Activated B cell treated with CpG ODN at 0.5 μM for 24 hours (primary cell): Measurements from ENCODE around the gene FOXP1. TPM values are rescaled to one million over a fixed set of nuclear protein-coding genes. Genes with fewer than 3 reads are reported as not detected.

Experiments used
- ATAC-seq: fragments of 200-7000 bp; cut with Tn5 transposase; one replicate; pipeline ENCODE4 v1.10.0; 2021; ENCODE audit warnings: low read depth, mild to moderate bottlenecking, moderate library complexity
- CTCF ChIA-PET: fragments of 350-600 bp; sonication (Branson Sonifier 250); formaldehyde crosslinking; loops from one replicate; lab custom pipeline; 2021; ENCODE audit warnings: antibody characterized with exemption; lab: Charles Lee
- POLR2A ChIA-PET: fragments of 350-600 bp; sonication (Branson Sonifier 250); formaldehyde crosslinking; loops from one replicate; lab custom pipeline; 2021; ENCODE audit warnings: antibody characterized with exemption; lab: Charles Lee
- DNase-seq: peaks from one replicate; pipeline ENCODE4 v3.0.0; 2022
- H3K27ac Mint-ChIP-seq: one replicate; pipeline ENCODE4 v1.8.0; 2020; ENCODE audit warnings: mixed read lengths
- H3K27me3 Mint-ChIP-seq: one replicate; pipeline ENCODE4 v1.8.0; 2021; ENCODE audit warnings: mixed read lengths
- H3K36me3 Mint-ChIP-seq: one replicate; pipeline ENCODE4 v1.8.0; 2021; ENCODE audit warnings: low read depth, mixed read lengths
- H3K4me1 Mint-ChIP-seq: one replicate; pipeline ENCODE4 v1.8.0; 2021; ENCODE audit warnings: mixed read lengths
- H3K4me3 Mint-ChIP-seq: one replicate; pipeline ENCODE4 v1.8.0; 2020; ENCODE audit warnings: mild to moderate bottlenecking, mixed read lengths
- H3K9me3 Mint-ChIP-seq: one replicate; pipeline ENCODE4 v1.8.0; 2020; ENCODE audit warnings: mixed read lengths
- intact Hi-C: fragments of 100-400 bp; cut with micrococcal nuclease; formaldehyde crosslinking; loops from one replicate; pipeline ENCODE4 v1.15.1; 2024
- total RNA-seq: library from RNA; stranded (reverse); gene quantifications from 2 replicates; pipeline ENCODE4 v1.2.3, GENCODE V29; 2022
- TF ChIP-seq, protein P1 (sequence below): fragments of 200-600 bp; IDR thresholded peaks from one replicate; pipeline ENCODE4 v1.8.0; 2022; ENCODE audit warnings: antibody characterized with exemption, mild to moderate bottlenecking

Gene FOXP1
- total RNA-seq, 1 donor from 2014 or later, result 563 TPM

DNA sequence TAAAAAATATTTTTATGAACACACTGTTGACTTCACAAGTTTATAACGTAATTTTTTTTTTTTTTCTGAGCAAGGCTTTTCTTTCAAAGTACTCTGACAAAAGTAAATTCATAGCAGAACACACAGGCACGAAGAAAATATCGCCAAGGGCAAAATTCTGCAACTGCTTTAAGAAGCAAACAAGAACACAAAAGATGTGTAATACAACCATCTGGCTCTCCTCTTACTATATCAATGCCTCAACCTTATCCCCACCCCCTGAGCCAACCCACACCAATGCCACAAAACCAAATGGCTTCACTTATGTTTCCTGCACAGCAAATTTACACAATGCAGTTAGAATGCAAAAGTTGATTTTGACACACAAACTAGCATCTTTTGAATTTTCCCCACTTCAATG lies 274.2 kb downstream of the FOXP1 start:
- H3K9me3 Mint-ChIP-seq, result no peaks in the 10 kb centered on the region
- no peak overlapping the region for H3K4me3 Mint-ChIP-seq
- H3K4me1 Mint-ChIP-seq, result peaks cover 59% of the 10 kb centered on the region
- ATAC-seq (no peak), DNase-seq (no peak)
- no peaks in the 10 kb centered on the region for H3K27me3 Mint-ChIP-seq
- CTCF ChIA-PET, result no interaction called here
- POLR2A ChIA-PET, result interaction anchor here (1.0 kb wide), 1 partner anchor 275 kb away, joined by 3 read pairs; the partner anchor contains the start of gene FOXP1
- intact Hi-C loops, result loop anchor here (5.0 kb wide), 2 partner anchors 68 to 133 kb away; no protein-coding TSS in a partner anchor
- TF ChIP-seq, protein P1, sequence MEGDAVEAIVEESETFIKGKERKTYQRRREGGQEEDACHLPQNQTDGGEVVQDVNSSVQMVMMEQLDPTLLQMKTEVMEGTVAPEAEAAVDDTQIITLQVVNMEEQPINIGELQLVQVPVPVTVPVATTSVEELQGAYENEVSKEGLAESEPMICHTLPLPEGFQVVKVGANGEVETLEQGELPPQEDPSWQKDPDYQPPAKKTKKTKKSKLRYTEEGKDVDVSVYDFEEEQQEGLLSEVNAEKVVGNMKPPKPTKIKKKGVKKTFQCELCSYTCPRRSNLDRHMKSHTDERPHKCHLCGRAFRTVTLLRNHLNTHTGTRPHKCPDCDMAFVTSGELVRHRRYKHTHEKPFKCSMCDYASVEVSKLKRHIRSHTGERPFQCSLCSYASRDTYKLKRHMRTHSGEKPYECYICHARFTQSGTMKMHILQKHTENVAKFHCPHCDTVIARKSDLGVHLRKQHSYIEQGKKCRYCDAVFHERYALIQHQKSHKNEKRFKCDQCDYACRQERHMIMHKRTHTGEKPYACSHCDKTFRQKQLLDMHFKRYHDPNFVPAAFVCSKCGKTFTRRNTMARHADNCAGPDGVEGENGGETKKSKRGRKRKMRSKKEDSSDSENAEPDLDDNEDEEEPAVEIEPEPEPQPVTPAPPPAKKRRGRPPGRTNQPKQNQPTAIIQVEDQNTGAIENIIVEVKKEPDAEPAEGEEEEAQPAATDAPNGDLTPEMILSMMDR, result no peak
- H3K36me3 Mint-ChIP-seq, result peaks cover 17% of the 10 kb centered on the region
- H3K27ac Mint-ChIP-seq, result peak overlapping the region; percentile 67

DNA sequence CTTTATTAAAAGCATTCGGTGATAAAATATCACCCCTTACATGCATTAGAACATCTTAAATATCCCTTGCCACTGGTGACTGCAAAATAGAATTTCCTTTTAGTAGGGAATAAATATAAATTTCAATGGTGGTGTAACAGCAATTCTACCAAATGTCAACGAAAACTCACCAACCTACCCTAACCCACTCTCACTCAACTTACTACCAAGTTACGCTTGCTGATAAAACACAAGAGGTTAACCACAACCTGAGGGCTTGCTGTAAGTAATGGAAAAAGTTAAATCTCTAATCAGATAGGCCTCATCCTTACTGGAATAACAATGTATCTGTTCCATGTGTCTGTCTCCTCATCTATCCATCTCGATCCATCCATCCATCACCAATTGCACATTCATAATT lies 274.7 kb downstream of the FOXP1 start:
- no peak for ATAC-seq
- Mint-ChIP-seq H3K36me3 (peaks cover 18% of the 10 kb centered on the region), H3K4me3 (no peak overlapping the region), H3K9me3 (no peaks in the 10 kb centered on the region), H3K27me3 (no peaks in the 10 kb centered on the region), H3K27ac (no peak overlapping the region), H3K4me1 (peaks cover 64% of the 10 kb centered on the region)
- intact Hi-C loops, result loop anchor here (5.0 kb wide), 2 partner anchors 68 to 133 kb away; no protein-coding TSS in a partner anchor
- POLR2A ChIA-PET, result interaction anchor here (1.0 kb wide), 1 partner anchor 275 kb away, joined by 3 read pairs; the partner anchor contains the start of gene FOXP1
- DNase-seq, result no peak
- TF ChIP-seq, protein P1, result no peak
- CTCF ChIA-PET, result interaction anchor here (1.4 kb wide), 1 partner anchor 89 kb away, joined by 3 read pairs; no protein-coding TSS in a partner anchor

DNA sequence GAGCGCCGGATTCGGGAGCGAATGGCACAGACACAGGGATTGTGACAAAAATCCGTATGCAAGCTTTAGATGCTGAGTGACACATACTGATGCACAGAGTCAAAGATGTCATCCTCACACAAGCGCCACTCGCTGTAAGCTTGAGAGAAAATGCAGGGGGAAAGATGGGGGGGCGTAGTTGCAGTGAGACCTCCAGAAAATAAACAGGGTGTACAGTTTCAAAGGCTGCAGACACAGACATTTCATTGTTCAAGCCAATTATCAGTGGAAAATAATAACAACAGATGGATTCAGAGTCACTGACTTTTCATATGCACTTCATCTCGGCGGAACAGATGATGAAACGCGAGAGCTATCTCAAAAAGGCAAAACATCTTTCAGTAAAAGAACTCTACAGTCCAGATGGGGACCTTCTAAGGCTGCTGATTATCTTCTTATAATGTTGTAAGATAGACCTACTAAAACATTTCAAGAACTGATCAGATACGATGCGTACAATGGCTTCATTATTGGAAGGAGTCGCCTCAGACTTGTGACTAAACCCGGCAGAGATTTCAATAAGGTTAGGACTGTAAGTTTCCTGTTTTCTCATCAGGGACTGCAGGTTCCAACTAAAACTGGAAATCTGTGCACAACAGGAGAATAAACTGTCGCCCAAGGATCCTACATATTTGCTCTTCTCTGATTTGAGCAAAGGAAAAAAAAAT lies 275.4 kb downstream of the FOXP1 start:
- Mint-ChIP-seq H3K4me1 (peaks cover 71% of the 10 kb centered on the region), H3K36me3 (peaks cover 18% of the 10 kb centered on the region), H3K9me3 (no peaks in the 10 kb centered on the region), H3K27ac (peak overlapping the region; percentile 13), H3K27me3 (no peaks in the 10 kb centered on the region), H3K4me3 (no peak overlapping the region)
- TF ChIP-seq, protein P1, result no peak
- intact Hi-C loops, result loop anchor here (5.0 kb wide), 2 partner anchors 69 to 134 kb away; no protein-coding TSS in a partner anchor
- CTCF ChIA-PET, result interaction anchor here (1.4 kb wide), 1 partner anchor 89 kb away, joined by 3 read pairs; no protein-coding TSS in a partner anchor
- DNase-seq (no peak), ATAC-seq (no peak)
- POLR2A ChIA-PET, result no interaction called here

DNA sequence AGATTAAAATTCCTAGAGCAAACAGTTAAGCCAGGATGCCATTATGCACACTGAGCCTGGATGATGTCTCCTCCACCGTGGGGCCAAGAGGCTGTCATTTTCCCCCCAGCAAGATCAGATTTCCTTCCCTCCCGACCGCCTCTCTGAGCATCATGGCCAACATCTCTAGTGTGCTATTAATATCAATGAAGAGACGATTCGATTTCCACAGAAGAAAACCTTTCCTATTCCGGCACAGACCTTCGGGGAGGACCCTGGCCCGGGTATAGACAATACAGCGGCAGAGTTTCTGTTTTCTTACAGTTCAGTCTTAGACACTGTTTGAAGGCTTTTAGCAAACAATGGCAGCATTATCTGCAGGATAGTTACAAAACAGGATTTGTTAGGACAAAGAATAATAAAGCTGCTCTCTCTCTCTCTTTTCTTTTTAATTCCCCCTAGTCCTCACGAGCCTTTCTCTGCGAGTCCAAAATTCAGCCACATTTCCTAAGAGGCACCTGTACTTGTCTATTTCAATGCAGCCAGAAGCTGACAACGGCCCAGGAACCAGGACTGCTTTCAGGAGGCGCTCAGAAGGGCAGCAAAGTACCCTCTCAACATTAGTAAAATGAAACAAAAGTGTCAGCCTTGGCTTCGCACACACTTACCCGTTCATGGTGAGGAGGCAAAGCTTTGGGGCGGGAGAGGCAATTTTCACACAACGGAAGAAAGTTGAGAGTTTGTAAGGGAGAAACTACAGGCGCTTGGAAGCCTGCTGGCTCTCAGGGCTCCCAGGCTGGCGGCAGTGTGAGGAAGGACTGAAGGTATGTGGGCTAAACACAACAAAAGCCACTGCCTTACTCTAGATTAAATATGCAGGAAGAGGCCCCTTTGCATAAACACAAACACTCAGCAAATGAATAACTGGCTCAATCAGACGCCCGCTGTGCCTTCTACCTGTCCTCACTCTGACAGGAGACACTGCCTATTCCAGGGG lies 278.0 kb downstream of the FOXP1 start:
- Mint-ChIP-seq H3K27ac (peak overlapping the region; percentile 94), H3K27me3 (no peaks in the 10 kb centered on the region), H3K4me1 (peaks cover 79% of the 10 kb centered on the region), H3K9me3 (no peaks in the 10 kb centered on the region), H3K4me3 (peak overlapping the region; percentile 92), H3K36me3 (peaks cover 17% of the 10 kb centered on the region)
- intact Hi-C loops, result loop anchor here (1.0 to 5.0 kb wide), 9 partner anchors 51 to 755 kb away; no protein-coding TSS in a partner anchor
- ATAC-seq, result peak; percentile 38
- TF ChIP-seq, protein P1, result no peak
- ChIA-PET POLR2A (interaction anchor here (0.7 to 8.0 kb wide), 16 partner anchors 13 to 277 kb away, joined by 3 to 69 read pairs (median 4); partner anchors contain the start of gene FOXP1), CTCF (interaction anchor here (0.8 to 2.3 kb wide), 11 partner anchors 9 to 755 kb away, joined by 3 to 8 read pairs (median 4); no protein-coding TSS in a partner anchor)
- no peak for DNase-seq
